Astrocyte (in vitro differentiated cells and primary cell): ENCODE data around the gene NUMA1. TPM values are rescaled to one million over a fixed set of nuclear protein-coding genes. Genes with fewer than 3 reads are reported as not detected.

Source experiments
- DNase-seq: peaks from one replicate; pipeline ENCODE4 v3.0.0-alpha.2; 2010; ENCODE audit warnings: low read depth
- FAIRE-seq: peaks from 2 replicates; lab custom pipeline; 2011; peaks lifted over from hg19 to GRCh38; lab: Jason Lieb, UNC
- H2AFZ ChIP-seq: 2 replicates; pipeline ENCODE4 v1.6.0; 2012; ENCODE audit warnings: low read depth, low read length, inconsistent platforms
- H3K27ac ChIP-seq: 2 replicates; pipeline ENCODE4 v1.5.1; 2011; ENCODE audit warnings: low read depth, low read length, inconsistent platforms
- H3K27me3 ChIP-seq: 2 replicates; pipeline ENCODE4 v1.6.0; 2011; ENCODE audit warnings: low read length, inconsistent platforms; ENCODE audit not compliant: insufficient read depth
- H3K36me3 ChIP-seq: 2 replicates; pipeline ENCODE4 v1.5.1; 2011; ENCODE audit warnings: low read length, inconsistent platforms; ENCODE audit not compliant: insufficient read depth
- H3K4me1 ChIP-seq: 2 replicates; pipeline ENCODE4 v1.5.1; 2011; ENCODE audit warnings: low read length, inconsistent platforms; ENCODE audit not compliant: insufficient read depth
- H3K4me2 ChIP-seq: 2 replicates; pipeline ENCODE4 v1.6.0; 2012; ENCODE audit warnings: low read length, inconsistent platforms
- H3K4me3 ChIP-seq: 2 replicates; pipeline ENCODE4 v1.5.1; 2011; ENCODE audit warnings: low read depth, mild to moderate bottlenecking, low read length, inconsistent platforms; ENCODE audit not compliant: insufficient read depth
- H3K79me2 ChIP-seq: 2 replicates; pipeline ENCODE4 v1.6.0; 2012; ENCODE audit warnings: mild to moderate bottlenecking, low read length, inconsistent platforms; ENCODE audit not compliant: insufficient read depth
- H3K9ac ChIP-seq: 2 replicates; pipeline ENCODE4 v1.6.0; 2012; ENCODE audit warnings: mild to moderate bottlenecking, low read length, inconsistent platforms
- H3K9me3 ChIP-seq: 2 replicates; pipeline ENCODE4 v1.5.1; 2012; ENCODE audit warnings: low read depth, mild to moderate bottlenecking, low read length, inconsistent platforms; ENCODE audit not compliant: insufficient read depth
- H4K20me1 ChIP-seq: 2 replicates; pipeline ENCODE4 v1.6.0; 2012; ENCODE audit warnings: low read length, inconsistent platforms; ENCODE audit not compliant: insufficient read depth
- H3K27ac Mint-ChIP-seq: one replicate; pipeline ENCODE4 v1.8.0; 2021; ENCODE audit warnings: mild to moderate bottlenecking, mixed read lengths; ENCODE audit not compliant: unreplicated experiment
- H3K27me3 Mint-ChIP-seq: one replicate; pipeline ENCODE4 v1.8.0; 2021; ENCODE audit warnings: low read depth, mixed read lengths; ENCODE audit not compliant: unreplicated experiment
- H3K36me3 Mint-ChIP-seq: one replicate; pipeline ENCODE4 v1.8.0; 2021; ENCODE audit warnings: low read depth, mixed read lengths; ENCODE audit not compliant: unreplicated experiment
- H3K4me1 Mint-ChIP-seq: one replicate; pipeline ENCODE4 v1.8.0; 2021; ENCODE audit warnings: low read depth, mixed read lengths; ENCODE audit not compliant: unreplicated experiment
- H3K4me3 Mint-ChIP-seq: one replicate; pipeline ENCODE4 v1.8.0; 2021; ENCODE audit warnings: mild to moderate bottlenecking, moderate library complexity, mixed read lengths; ENCODE audit not compliant: unreplicated experiment
- H3K9me3 Mint-ChIP-seq: one replicate; pipeline ENCODE4 v1.8.0; 2021; ENCODE audit warnings: mild to moderate bottlenecking, mixed read lengths; ENCODE audit not compliant: unreplicated experiment
- EZH2 ChIP-seq: IDR thresholded peaks from 2 replicates; pipeline ENCODE4 v1.6.1; 2012; ENCODE audit warnings: mild to moderate bottlenecking, low read length, inconsistent platforms; ENCODE audit not compliant: insufficient read depth
- total RNA-seq: library from RNA; stranded (reverse); gene quantifications from 2 replicates; pipeline ENCODE4 v1.2.1, GENCODE V29; 2021
- TF ChIP-seq, protein P1 (sequence below): IDR thresholded peaks from 2 replicates; pipeline ENCODE4 v1.5.1; 2011; ENCODE audit warnings: low read depth, mild to moderate bottlenecking, inconsistent platforms, low read length, moderate library complexity; ENCODE audit not compliant: insufficient read depth

The NUMA1 gene
- total RNA-seq, 1 donor from 2014 or later = 111 TPM

DNA sequence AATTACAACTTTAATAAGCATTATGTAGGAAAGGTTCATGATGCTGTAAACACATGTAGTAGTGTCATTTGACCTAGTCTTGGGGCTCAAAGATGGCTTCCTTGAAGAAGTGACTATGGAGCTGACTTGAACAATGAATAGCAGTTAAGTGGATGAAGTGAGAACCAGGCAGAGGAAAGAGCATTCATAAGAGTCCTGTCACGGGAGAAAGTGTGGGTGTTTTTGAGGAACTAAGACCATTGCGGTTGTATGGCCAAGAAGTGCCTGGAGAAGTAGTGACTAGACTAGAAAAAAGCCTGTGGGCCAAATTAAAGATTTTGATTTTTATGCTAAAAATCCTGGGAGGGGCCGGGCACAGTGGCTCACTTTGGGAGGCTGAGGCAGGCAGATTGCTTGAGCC, 88.8 kb downstream of the NUMA1 start:
- peaks cover 28% of the 10 kb centered on the region for H3K36me3 Mint-ChIP-seq

DNA sequence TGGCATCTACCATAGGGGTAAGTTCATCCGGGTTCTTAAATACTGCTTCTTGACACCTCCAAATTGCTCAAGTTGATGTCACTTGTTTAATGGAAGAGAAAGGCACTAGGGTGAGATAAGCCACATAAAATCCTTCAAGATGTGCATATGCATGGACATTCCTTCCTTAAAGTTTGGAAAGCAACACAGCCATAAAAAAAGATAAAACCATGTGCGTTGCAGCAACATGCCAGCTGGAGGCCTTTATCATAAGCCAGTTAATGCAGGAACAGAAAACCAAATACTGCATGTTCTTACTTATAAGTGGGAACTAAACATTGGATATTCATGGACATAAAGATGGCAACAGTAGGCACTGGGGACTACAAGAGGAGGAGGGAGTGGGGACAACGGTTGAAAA, 89.6 kb downstream of the NUMA1 start:
- Mint-ChIP-seq H3K27me3 (no peaks in the 10 kb centered on the region), H3K4me3 (no peak overlapping the region), H3K4me1 (peaks cover 2% of the 10 kb centered on the region), H3K9me3 (no peaks in the 10 kb centered on the region), H3K27ac (no peak overlapping the region), H3K36me3 (peaks cover 32% of the 10 kb centered on the region)
- peaks cover 22% of the 10 kb centered on the region for H3K36me3 ChIP-seq
- H3K4me1 ChIP-seq = peaks cover 10% of the 10 kb centered on the region
- H3K79me2 ChIP-seq = peaks cover 9% of the 10 kb centered on the region
- DNase-seq (no peak), FAIRE-seq (no peak)
- H4K20me1 ChIP-seq = peaks cover 62% of the 10 kb centered on the region
- no peaks in the 10 kb centered on the region for H3K9me3 ChIP-seq
- H3K27ac ChIP-seq = no peak overlapping the region
- H2AFZ ChIP-seq = no peak overlapping the region
- H3K9ac ChIP-seq = no peak overlapping the region
- H3K27me3 ChIP-seq = no peaks in the 10 kb centered on the region
- TF ChIP-seq, protein P1, sequence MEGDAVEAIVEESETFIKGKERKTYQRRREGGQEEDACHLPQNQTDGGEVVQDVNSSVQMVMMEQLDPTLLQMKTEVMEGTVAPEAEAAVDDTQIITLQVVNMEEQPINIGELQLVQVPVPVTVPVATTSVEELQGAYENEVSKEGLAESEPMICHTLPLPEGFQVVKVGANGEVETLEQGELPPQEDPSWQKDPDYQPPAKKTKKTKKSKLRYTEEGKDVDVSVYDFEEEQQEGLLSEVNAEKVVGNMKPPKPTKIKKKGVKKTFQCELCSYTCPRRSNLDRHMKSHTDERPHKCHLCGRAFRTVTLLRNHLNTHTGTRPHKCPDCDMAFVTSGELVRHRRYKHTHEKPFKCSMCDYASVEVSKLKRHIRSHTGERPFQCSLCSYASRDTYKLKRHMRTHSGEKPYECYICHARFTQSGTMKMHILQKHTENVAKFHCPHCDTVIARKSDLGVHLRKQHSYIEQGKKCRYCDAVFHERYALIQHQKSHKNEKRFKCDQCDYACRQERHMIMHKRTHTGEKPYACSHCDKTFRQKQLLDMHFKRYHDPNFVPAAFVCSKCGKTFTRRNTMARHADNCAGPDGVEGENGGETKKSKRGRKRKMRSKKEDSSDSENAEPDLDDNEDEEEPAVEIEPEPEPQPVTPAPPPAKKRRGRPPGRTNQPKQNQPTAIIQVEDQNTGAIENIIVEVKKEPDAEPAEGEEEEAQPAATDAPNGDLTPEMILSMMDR = no peak
- no peak for TF ChIP-seq EZH2
- H3K4me3 ChIP-seq = no peak overlapping the region
- no peak overlapping the region for H3K4me2 ChIP-seq

More for the DNA sequence above, 88.8 kb downstream of the NUMA1 start:
- TF ChIP-seq, protein P1 = no peak
- no peak for TF ChIP-seq EZH2
- DNase-seq = no peak
- H3K79me2 ChIP-seq = peaks cover 9% of the 10 kb centered on the region
- H3K4me3 ChIP-seq = no peak overlapping the region
- Mint-ChIP-seq H3K4me3 (no peak overlapping the region), H3K27ac (no peak overlapping the region), H3K27me3 (no peaks in the 10 kb centered on the region), H3K4me1 (peaks cover 2% of the 10 kb centered on the region), H3K9me3 (no peaks in the 10 kb centered on the region)
- H3K4me2 ChIP-seq = no peak overlapping the region
- peaks cover 61% of the 10 kb centered on the region for H4K20me1 ChIP-seq
- H3K9ac ChIP-seq = no peak overlapping the region
- peaks cover 10% of the 10 kb centered on the region for H3K4me1 ChIP-seq
- H3K9me3 ChIP-seq = no peaks in the 10 kb centered on the region
- H2AFZ ChIP-seq = no peak overlapping the region
- no peak overlapping the region for H3K27ac ChIP-seq
- H3K27me3 ChIP-seq = no peaks in the 10 kb centered on the region
- no peak for FAIRE-seq
- peaks cover 23% of the 10 kb centered on the region for H3K36me3 ChIP-seq

DNA sequence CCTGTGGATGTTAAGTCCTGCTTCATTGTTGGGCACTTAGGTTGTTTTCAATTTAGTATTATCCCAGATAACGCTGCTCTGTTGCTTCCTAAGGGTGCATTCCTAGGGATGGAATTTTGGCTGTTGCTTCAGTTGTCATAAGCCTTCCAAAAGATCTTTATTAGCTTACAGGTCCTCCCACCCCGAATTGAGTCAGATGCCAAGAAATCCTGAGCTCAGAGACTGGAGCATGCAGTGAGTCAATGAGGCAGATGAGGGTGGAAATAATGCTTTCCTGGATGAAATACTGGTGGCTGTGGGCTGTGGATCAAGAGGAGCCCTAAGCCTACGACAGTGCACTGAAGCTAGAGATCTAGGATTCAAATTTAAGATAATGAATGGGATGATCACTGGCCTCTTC, 92.3 kb downstream of the NUMA1 start:
- H3K27me3 ChIP-seq = no peaks in the 10 kb centered on the region
- H3K9ac ChIP-seq = no peak overlapping the region
- H3K4me1 ChIP-seq = peaks cover 10% of the 10 kb centered on the region
- no peaks in the 10 kb centered on the region for H3K27me3 Mint-ChIP-seq
- H3K9me3 ChIP-seq = no peaks in the 10 kb centered on the region
- peak; percentile 39 for FAIRE-seq
- peaks cover 5% of the 10 kb centered on the region for H3K79me2 ChIP-seq
- no peaks in the 10 kb centered on the region for H3K9me3 Mint-ChIP-seq
- DNase-seq = peak; percentile 88
- TF ChIP-seq, protein P1 = no peak
- TF ChIP-seq EZH2 = no peak
- H3K36me3 ChIP-seq = peaks cover 22% of the 10 kb centered on the region
- no peak overlapping the region for H3K4me3 Mint-ChIP-seq
- H3K36me3 Mint-ChIP-seq = peaks cover 23% of the 10 kb centered on the region
- peak overlapping the region; percentile 13 for H3K4me2 ChIP-seq
- H3K27ac ChIP-seq = no peak overlapping the region
- no peak overlapping the region for H2AFZ ChIP-seq
- peaks cover 49% of the 10 kb centered on the region for H4K20me1 ChIP-seq
- H3K4me1 Mint-ChIP-seq = peaks cover 2% of the 10 kb centered on the region
- H3K27ac Mint-ChIP-seq = no peak overlapping the region
- no peak overlapping the region for H3K4me3 ChIP-seq
